ENCODE data around the gene FAM171A1.
A peak's percentile ranks its signal among the peaks of the same experiment; 100 is the strongest.

The FAM171A1 gene

GRCh38 chr10:15168786-15169554 lies 202.1 kb downstream of the FAM171A1 start:
- peak; percentile 92 for DNase-seq (ENCODE audit: low spot score)

GRCh38 chr10:15168291-15168785 lies 202.8 kb downstream of the FAM171A1 start, which contains the start of gene NMT2:
TSS of gene NMT2 (minus strand) at chr10:15168693. CDS start at chr10:15168612, 81 bp downstream.
- DNase-seq (ENCODE audit: low spot score), result peak; percentile 85

GRCh38 chr10:15167411-15168290 lies 203.4 kb downstream of the FAM171A1 start:
- peak; percentile 51 for DNase-seq (ENCODE audit: low spot score)

- DNase-seq (ENCODE audit: low spot score), result no peak
These were observed 204.8 kb downstream of the FAM171A1 start for GRCh38 chr10:15166325-15166724.

GRCh38 chr10:15163253-15163828 lies 207.7 kb downstream of the FAM171A1 start:
- no peak for DNase-seq (ENCODE audit: low spot score)
